HG03025 (cell line): ENCODE data around the gene BSCL2.
"Not testable (repeated sequence)": the region's sequence is repeated elsewhere in the genome, so short reads cannot be mapped to it uniquely, and the experiment has no call there.

ENCODE experiments used
- ATAC-seq: cut with Tn5 transposase; IDR thresholded peaks from one replicate; pipeline ENCODE4 v1.9.1; 2021; ENCODE audit warnings: mild to moderate bottlenecking, moderate library complexity; ENCODE audit not compliant: unreplicated experiment, low FRiP score

Gene BSCL2

GRCh38 chr11:62719302-62719978 lies 12.2 kb upstream of the BSCL2 start:
- no peak for ATAC-seq

GRCh38 chr11:62716816-62717215 lies 9.6 kb upstream of the BSCL2 start:
- ATAC-seq = no peak

- no peak for ATAC-seq
These were observed 9.0 kb upstream of the BSCL2 start for GRCh38 chr11:62716206-62716605.

- ATAC-seq = no peak
These were observed 8.2 kb upstream of the BSCL2 start for GRCh38 chr11:62715150-62716130.

- ATAC-seq = no peak
These were observed 6.1 kb upstream of the BSCL2 start for GRCh38 chr11:62713343-62713742.

- ATAC-seq = no peak
These were observed 5.6 kb upstream of the BSCL2 start for GRCh38 chr11:62712861-62713260.

- ATAC-seq = no peak
These were observed 5.1 kb upstream of the BSCL2 start for GRCh38 chr11:62712276-62712812.

- ATAC-seq = peak; percentile 2
These were observed 2.7 kb upstream of the BSCL2 start for GRCh38 chr11:62710001-62710345.

GRCh38 chr11:62709247-62710000 lies 2.2 kb upstream of the BSCL2 start:
- ATAC-seq = peak; percentile 63

- ATAC-seq = no peak
These were observed 1.6 kb upstream of the BSCL2 start for GRCh38 chr11:62708793-62709192.

- no peak for ATAC-seq
These were observed 1.2 kb upstream of the BSCL2 start for GRCh38 chr11:62708392-62708791.

- ATAC-seq = no peak
These were observed 375 bp downstream of the BSCL2 start for GRCh38 chr11:62706850-62707247.

- peak; percentile 37 for ATAC-seq
These were observed 1.1 kb downstream of the BSCL2 start for GRCh38 chr11:62705880-62706849.

GRCh38 chr11:62705413-62705812 lies 1.8 kb downstream of the BSCL2 start:
- no peak for ATAC-seq

GRCh38 chr11:62703921-62704320 lies 3.3 kb downstream of the BSCL2 start:
- not testable (repeated sequence) for ATAC-seq

- no peak for ATAC-seq
These were observed 5.0 kb downstream of the BSCL2 start for GRCh38 chr11:62702246-62702645.

GRCh38 chr11:62694455-62695167 lies 12.6 kb downstream of the BSCL2 start:
- ATAC-seq = no peak

GRCh38 chr11:62693624-62694023 lies 13.6 kb downstream of the BSCL2 start:
- not testable (repeated sequence) for ATAC-seq
